HepG2 (cell line): Measurements from ENCODE around the gene GGA3. TPM values are rescaled to one million over a fixed set of nuclear protein-coding genes. Genes with fewer than 3 reads are reported as not detected.

Experiments
- DR1 ChIP-seq: sonication (generic); formaldehyde crosslinking; IDR thresholded peaks from 2 replicates; pipeline ENCODE4 v1.8.0; 2021; ENCODE audit warnings: mild to moderate bottlenecking, missing genetic modification reagents, inconsistent platforms
- ETS1 ChIP-seq: sonication (generic); formaldehyde crosslinking; IDR thresholded peaks from 2 replicates; pipeline ENCODE4 v1.4.0; 2020; ENCODE audit warnings: missing genetic modification reagents
- GATAD2A ChIP-seq: IDR thresholded peaks from 2 replicates; pipeline ENCODE4 v1.6.1; 2016
- GFI1 ChIP-seq: sonication (generic); formaldehyde crosslinking; IDR thresholded peaks from 2 replicates; pipeline ENCODE4 v1.5.0; 2020; ENCODE audit warnings: missing genetic modification reagents, mild to moderate bottlenecking, borderline replicate concordance
- GMEB2 ChIP-seq: IDR thresholded peaks from 2 replicates; pipeline ENCODE4 v1.6.1; 2016; ENCODE audit warnings: missing biosample characterization, missing genetic modification reagents, low read depth
- HNF4A ChIP-seq: sonication (generic); formaldehyde crosslinking; IDR thresholded peaks from 2 replicates; pipeline ENCODE4 v1.4.0; 2020; ENCODE audit warnings: missing genetic modification reagents
- POLR2AphosphoS2 ChIP-seq: IDR thresholded peaks from 2 replicates; pipeline ENCODE4 v1.6.1; 2011; ENCODE audit warnings: low read depth, low read length, improper control_type of control experiment
- SAP130 ChIP-seq: IDR thresholded peaks from 2 replicates; pipeline ENCODE4 v1.6.1; 2016; ENCODE audit warnings: low read depth
- SCMH1 ChIP-seq: sonication (generic); formaldehyde crosslinking; IDR thresholded peaks from 2 replicates; pipeline ENCODE4 v1.9.0; 2021; ENCODE audit warnings: missing genetic modification reagents, mild to moderate bottlenecking, borderline replicate concordance
- YEATS2 ChIP-seq: sonication (generic); formaldehyde crosslinking; IDR thresholded peaks from 2 replicates; pipeline ENCODE4 v1.4.0; 2020; ENCODE audit warnings: missing genetic modification reagents, borderline replicate concordance
- ZHX2 ChIP-seq, 2 experiments: sonication (generic) in 1 of 2; formaldehyde crosslinking in 1 of 2; IDR thresholded peaks; 2 replicates each; pipeline versions ENCODE4 v1.6.1 to v1.9.0; 2014 to 2022; ENCODE audit warnings: antibody characterized with exemption in 1 of 2, borderline replicate concordance in 1 of 2, inconsistent platforms in 1 of 2, low read depth in 1 of 2, missing genetic modification reagents in 1 of 2
- ZMYM3 ChIP-seq: sonication (generic); formaldehyde crosslinking; IDR thresholded peaks from 2 replicates; pipeline ENCODE4 v1.5.1; 2020; ENCODE audit warnings: mild to moderate bottlenecking, missing genetic modification reagents
- ZNF496 ChIP-seq: sonication (generic); formaldehyde crosslinking; IDR thresholded peaks from 2 replicates; pipeline ENCODE4 v1.8.1; 2023; ENCODE audit warnings: mild to moderate bottlenecking, moderate library complexity, missing genetic modification reagents; ENCODE audit not compliant: insufficient replicate concordance
- ZNF577 ChIP-seq: sonication (generic); formaldehyde crosslinking; IDR thresholded peaks from 2 replicates; pipeline ENCODE4 v1.4.0; 2020; ENCODE audit warnings: mild to moderate bottlenecking, low read depth, missing genetic modification reagents, borderline replicate concordance
- ZNF883 ChIP-seq: sonication (generic); formaldehyde crosslinking; IDR thresholded peaks from 2 replicates; pipeline ENCODE4 v1.5.1; 2020; ENCODE audit warnings: mild to moderate bottlenecking, missing genetic modification reagents; ENCODE audit errors: not compliant biosample characterization
- polyA plus RNA-seq, 8 experiments: library from polyadenylated mRNA; depleted of rRNA in 3 of 8; stranded (reverse) in 7 of 8; unstranded in 1 of 8; fragments of >200 nt; fragmentation: Illumina TruSeq in 4 of 8; extraction: Trizol in 4 of 8; gene quantifications; 2 replicates each; pipeline versions ENCODE4 v1.2.1 to v1.2.3, GENCODE V29; 2011 to 2016; ENCODE audit warnings: low read depth in 4 of 8, missing spikeins in 1 of 8, mixed read lengths in 1 of 8; ENCODE audit not compliant: insufficient read depth in 1 of 8
- total RNA-seq, 5 experiments: library from RNA; depleted of rRNA; stranded (reverse); fragments of >200 nt; fragmentation: Illumina TruSeq; extraction: Trizol; gene quantifications; 2 replicates each; pipeline ENCODE4 v1.2.3, GENCODE V29; 2016; ENCODE audit warnings: low read depth in 1 of 5
- TF ChIP-seq, protein P1 (sequence below): sonication (generic); formaldehyde crosslinking; IDR thresholded peaks from 2 replicates; pipeline ENCODE4; 2020; ENCODE audit warnings: missing genetic modification reagents, mild to moderate bottlenecking, borderline replicate concordance

Gene GGA3
- total and polyA plus RNA-seq, 2 of the 13 experiments (the other 11 are each of a cell fraction or from before 2014, with no cell fraction given): 28.4 to 43.7 TPM

DNA sequence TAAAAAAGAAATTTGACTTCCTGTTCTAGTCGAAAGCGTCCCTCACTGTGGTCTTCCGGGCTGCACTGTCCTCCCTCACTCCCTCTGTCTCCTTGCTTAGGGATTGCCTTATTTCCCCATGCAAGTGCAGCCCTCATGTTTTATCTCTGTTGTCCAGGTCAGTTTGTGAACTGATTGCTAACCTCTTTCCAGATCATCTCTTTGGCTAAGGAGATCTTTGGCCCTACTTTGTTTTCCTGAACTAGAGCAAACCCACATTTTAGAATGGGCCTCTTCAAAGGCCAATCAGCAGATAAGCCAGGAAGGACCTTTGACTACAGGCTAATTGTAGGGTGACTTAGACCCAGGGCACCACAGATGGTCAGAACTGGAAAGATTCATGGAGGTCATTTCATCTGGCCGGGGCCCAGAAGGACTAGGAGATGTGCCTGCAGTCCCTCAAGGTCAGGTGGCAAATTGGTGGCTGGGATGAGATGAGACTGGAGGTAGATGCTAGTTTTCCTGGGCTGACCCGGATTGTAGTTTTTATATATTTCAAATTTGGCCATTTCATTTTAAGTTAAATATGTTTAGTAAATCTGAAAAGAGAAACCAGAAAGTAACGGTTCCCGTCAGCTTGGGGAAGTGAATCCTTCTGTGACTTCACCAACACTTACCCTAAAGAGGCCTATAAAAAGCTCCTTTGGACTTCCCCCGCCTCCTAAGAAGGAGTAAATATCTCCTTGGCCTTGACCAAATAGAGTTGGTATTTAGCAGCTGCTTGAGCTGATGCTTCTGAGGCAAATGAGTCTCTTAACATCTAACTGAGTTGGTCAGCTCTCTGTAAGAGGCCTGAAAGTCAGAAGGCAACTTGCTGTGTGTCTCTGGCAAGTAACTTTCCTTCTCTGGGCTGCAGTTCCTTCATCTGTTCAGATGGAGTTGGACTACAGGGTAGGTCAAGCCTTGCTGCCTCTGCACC lies 34.1 kb upstream of the GGA3 start (continued):
- no peak for TF ChIP-seq ZNF883
- TF ChIP-seq, protein P1, sequence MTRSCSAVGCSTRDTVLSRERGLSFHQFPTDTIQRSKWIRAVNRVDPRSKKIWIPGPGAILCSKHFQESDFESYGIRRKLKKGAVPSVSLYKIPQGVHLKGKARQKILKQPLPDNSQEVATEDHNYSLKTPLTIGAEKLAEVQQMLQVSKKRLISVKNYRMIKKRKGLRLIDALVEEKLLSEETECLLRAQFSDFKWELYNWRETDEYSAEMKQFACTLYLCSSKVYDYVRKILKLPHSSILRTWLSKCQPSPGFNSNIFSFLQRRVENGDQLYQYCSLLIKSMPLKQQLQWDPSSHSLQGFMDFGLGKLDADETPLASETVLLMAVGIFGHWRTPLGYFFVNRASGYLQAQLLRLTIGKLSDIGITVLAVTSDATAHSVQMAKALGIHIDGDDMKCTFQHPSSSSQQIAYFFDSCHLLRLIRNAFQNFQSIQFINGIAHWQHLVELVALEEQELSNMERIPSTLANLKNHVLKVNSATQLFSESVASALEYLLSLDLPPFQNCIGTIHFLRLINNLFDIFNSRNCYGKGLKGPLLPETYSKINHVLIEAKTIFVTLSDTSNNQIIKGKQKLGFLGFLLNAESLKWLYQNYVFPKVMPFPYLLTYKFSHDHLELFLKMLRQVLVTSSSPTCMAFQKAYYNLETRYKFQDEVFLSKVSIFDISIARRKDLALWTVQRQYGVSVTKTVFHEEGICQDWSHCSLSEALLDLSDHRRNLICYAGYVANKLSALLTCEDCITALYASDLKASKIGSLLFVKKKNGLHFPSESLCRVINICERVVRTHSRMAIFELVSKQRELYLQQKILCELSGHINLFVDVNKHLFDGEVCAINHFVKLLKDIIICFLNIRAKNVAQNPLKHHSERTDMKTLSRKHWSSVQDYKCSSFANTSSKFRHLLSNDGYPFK (CRISPR knock-in tag): no peak
- peak; percentile 89 for TF ChIP-seq GATAD2A (CRISPR knock-in tag)
- no peak for TF ChIP-seq ZNF577 (CRISPR knock-in tag)
- no peak for TF ChIP-seq ETS1 (CRISPR knock-in tag)
- TF ChIP-seq SCMH1 (CRISPR knock-in tag): no peak
- TF ChIP-seq DR1: peak; percentile 45; the same call in 1 of the 2 replicates
- no peak for TF ChIP-seq ZNF496 (CRISPR knock-in tag)
- TF ChIP-seq GMEB2 (CRISPR knock-in tag): no peak
- no peak for TF ChIP-seq POLR2AphosphoS2
- peak; percentile 98 for TF ChIP-seq GFI1 (CRISPR knock-in tag)
- peak; percentile 83 for TF ChIP-seq ZMYM3 (CRISPR knock-in tag)
- peak; percentile 98 for TF ChIP-seq HNF4A
- peak; percentile 64; the same call in 1 of the 2 replicates for TF ChIP-seq ZHX2 (IDR thresholded peaks at IDR 0.05; ENCODE audit: low read depth)
- no peak for TF ChIP-seq ZHX2 (CRISPR knock-in tag; IDR thresholded peaks at IDR 0.05; ENCODE audit: borderline replicate concordance)
- TF ChIP-seq YEATS2: 0 out of 2 replicates have a peak, but pooled peaks have one; percentile 74
- peak; percentile 88 for TF ChIP-seq SAP130
